Measurements from ENCODE around the gene SPP2. TPM values are rescaled to one million over a fixed set of nuclear protein-coding genes. Genes with fewer than 3 reads are reported as not detected.

The SPP2 gene
- not detected in 2 replicates for total RNA-seq (2014; rRNA removed; shearing (Covaris generic))

DNA sequence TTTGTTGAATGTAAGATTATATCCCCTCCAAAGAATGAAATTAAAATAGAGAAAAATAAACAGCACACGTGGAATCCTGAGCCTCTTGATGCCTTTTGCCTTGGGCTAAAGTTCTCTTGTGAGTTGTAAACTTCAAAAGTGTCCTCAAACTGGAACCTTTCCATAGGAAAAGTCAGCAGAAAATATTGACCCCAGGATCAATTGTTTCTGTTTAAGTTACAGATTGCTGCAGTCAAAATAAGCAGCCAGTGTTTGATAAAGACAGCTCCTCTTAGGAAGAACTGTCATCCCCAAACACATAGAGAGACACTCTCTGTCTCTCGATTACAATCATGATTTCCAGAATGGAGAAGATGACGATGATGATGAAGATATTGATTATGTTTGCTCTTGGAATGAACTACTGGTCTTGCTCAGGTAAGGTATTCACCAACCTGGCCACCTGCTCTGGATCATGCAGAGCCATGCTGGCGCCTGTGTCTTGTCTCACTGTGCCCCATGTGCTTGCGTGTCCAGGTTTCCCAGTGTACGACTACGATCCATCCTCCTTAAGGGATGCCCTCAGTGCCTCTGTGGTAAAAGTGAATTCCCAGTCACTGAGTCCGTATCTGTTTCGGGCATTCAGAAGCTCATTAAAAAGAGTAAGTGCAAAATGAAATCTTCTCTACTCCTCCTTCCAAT lies at the start of gene SPP2:
TSS of gene SPP2 (plus strand) at position 248 of the 681 bp plus-strand sequence. CDS start at position 333, 85 bp downstream.
- peak; percentile 45 for DNase-seq (ENCODE audit: low read depth)

DNA sequence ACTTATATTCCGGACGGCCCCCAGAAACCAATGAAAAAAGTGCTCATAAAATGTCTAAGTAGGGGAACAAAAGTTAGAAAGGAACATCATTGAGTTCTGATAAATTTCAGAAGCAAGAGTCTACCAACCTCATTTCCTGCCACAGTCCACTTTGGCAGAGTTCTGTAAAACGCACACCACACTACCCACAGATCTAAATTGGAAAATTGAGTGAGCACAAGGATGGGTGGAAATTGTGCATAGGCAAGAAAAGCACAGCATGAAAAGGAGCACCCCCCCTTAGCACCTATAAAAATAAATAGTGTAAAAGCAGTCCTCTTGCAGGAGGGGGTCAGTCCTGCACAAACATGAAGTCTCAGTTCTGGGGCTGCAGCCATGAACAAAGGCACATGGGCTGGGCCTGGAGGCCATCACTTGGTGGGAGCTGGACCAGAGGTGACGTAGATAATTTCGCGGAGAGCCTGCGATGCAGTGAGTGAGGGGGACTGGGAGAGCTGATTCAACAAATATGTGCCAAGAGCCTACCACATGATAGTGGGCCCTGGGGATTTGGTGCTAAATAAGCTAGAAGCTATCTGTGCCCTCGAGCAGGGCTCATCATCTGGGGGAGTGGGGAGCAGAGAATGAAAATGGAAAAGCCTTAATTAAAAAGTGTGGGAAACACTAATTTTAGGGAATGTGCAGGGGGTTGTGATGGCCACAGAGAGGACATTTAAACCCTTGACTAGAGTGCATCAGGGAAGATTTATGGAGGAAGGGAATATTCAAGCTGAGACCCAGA lies 48.9 kb upstream of the SPP2 start:
- DNase-seq (ENCODE audit: low read depth) = no peak

DNA sequence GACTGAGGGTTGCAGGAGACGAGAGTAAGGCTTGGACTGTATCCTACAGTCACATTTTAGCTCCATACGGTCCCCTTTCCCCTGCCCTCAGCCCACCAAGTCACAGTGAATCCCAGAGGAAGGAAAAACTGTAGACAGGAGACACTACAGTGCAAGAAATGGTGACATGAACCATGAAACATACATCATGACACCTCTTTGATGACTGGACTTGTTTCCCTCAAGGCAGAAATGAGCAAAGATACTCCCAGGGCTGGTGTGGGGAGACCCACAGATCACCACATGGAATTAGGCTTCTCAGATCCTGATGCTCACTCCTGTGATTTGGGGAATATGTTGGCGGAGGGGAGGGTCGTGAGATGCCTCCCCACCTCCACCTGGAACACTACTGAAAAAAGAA lies 48.2 kb upstream of the SPP2 start:
- DNase-seq (ENCODE audit: low read depth) = peak; percentile 37

- DNase-seq (ENCODE audit: low read depth) = peak; percentile 98
Observed at GRCh38 chr2:234003972-234004617, 46.4 kb upstream of the SPP2 start.

DNA sequence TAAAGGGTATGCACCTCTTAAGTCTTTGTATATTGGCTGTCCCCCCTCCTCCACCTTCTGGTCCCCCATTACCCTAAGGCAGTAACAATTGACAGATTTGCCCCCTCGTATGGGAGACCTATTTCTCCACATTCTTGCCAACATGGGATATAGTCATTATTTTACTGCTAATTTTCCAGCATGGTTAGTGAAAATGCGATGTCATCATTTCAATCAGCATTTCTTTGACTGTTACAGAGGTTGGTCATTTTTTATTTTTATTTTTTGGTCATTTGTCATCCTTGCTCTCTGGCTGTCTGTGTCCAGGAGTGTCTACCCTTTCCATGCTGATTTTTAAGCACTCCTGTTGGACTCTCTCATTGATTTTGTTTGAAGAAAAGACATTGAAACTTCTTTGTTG lies 45.4 kb upstream of the SPP2 start:
- DNase-seq (ENCODE audit: low read depth) = no peak

- DNase-seq (ENCODE audit: low read depth) = no peak
Observed at GRCh38 chr2:234006501-234006900, 44.0 kb upstream of the SPP2 start.

DNA sequence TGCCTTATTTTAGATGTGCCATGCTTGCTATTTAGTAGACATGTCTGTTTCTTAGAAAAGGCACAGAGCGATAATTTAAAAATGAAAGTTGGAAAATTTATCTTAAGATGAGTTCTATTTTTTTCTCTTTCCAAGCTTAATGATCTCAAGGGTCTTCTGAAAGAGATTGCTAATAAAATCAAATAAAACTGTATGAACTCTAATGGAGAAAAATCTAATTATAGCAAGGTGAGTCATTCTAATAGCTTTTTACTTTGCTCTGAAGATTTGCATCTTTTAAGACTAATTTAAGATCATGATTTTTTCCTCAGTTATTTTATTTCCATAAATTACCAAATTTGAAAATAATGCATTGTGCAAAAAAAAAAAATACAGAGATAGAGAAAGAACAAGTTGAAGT lies 36.1 kb upstream of the SPP2 start:
- no peak for DNase-seq (ENCODE audit: low read depth)

GRCh38 chr2:234015861-234016260 lies 34.6 kb upstream of the SPP2 start:
- no peak for DNase-seq (ENCODE audit: low read depth)

- no peak for DNase-seq (ENCODE audit: low read depth)
Observed at GRCh38 chr2:234019896-234020295, 30.6 kb upstream of the SPP2 start.

- no peak for DNase-seq (ENCODE audit: low read depth)
Observed at GRCh38 chr2:234020332-234020731, 30.2 kb upstream of the SPP2 start.

GRCh38 chr2:234022424-234022823 lies 28.1 kb upstream of the SPP2 start:
- DNase-seq (ENCODE audit: low read depth) = no peak

DNA sequence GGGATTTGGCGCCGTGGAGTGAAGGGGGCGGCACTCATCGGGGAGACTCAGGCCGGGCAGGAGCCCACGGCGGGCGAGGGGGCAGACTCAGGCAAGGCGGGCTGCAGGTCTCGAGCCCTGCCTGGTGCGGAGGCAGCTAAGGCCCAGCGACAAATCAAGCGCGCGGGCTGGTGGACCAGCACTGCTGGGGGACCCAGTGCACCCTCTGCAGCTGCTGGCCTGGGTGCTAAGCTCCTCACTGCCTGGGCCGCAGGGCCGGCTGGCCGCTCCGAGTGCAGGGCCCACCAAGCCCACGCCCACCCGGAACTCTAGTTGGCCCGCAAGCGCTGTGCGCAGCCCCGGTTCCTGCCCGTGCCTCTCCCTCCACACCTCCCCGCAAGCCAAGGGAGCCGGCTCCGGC lies 26.2 kb upstream of the SPP2 start:
- DNase-seq (ENCODE audit: low read depth) = no peak

GRCh38 chr2:234025466-234025865 lies 25.0 kb upstream of the SPP2 start:
- peak; percentile 6 for DNase-seq (ENCODE audit: low read depth)

DNA sequence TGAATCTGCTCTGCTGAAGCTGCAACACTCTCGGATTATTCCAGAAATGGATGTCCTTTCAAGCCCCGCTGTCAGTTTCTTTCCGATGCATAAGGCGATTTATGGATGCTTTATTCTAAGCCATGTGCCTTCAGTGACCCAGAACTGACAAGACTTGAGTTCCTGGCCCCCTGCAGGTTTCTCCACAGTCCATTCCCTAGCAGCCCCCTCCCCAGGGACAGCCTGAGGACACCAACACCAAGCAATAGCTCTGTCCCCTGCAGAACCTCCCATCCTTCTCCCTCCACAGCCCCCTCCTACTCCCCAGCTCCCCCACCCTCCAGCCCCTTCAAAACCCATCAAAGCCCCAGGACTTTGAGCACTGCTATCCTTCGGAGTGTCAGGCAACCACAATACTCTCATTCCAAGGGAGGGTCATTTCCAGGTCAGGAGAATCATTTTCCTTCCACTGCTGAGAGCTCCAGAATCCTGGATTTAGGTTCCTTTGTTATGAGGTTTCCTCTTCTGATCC lies 24.6 kb upstream of the SPP2 start:
- peak; percentile 63 for DNase-seq (ENCODE audit: low read depth)

DNA sequence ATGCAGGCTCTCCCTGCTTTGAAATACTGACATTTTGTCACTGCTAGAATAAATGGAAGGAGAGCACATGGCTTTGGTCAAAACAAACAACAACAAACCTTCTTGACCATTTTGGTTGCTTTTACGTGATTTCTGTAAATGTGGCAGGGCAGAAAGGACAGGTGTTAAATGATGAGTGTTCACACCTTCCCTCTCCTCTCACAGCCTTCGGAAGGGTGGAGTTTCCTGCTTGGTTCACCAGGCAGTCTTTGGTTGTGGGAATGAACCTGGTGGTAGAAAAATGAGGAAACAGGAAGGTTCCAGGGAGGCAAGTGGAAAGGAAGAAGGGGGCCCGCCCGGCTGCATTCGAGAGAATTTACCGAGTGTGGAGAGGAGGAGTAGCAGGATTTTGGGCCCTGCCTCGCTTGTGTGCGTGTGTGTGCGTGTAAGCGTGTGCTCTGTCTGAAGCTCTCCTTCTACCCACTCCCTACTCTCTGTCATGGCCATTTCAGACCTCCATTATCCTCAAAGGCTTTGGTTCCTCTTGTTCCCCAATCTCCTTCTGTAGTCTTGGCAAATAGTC lies 23.7 kb upstream of the SPP2 start:
- DNase-seq (ENCODE audit: low read depth) = no peak

DNA sequence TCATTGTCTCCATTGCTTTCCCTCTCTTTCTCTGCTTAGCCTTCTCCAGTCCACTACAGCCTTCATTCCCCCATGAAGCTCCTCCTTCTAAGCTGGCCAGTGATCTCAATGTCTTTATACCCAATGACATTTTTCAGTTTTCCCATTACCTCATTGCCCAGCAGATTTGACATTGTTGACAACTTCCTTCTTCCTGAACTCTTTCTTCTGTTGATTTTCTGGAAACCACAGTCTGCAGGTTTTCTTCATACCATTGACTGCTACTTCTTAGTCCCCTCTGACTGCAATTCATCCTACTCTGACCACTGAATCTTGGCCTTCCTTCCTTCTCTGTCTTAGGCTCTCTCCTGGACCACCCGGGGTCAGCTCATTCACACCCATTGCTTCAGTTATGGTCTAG lies 22.9 kb upstream of the SPP2 start:
- DNase-seq (ENCODE audit: low read depth) = no peak

GRCh38 chr2:234029150-234029733 lies 21.3 kb upstream of the SPP2 start:
- DNase-seq (ENCODE audit: low read depth) = peak; percentile 14

GRCh38 chr2:234031207-234031606 lies 19.3 kb upstream of the SPP2 start:
- peak; percentile 29 for DNase-seq (ENCODE audit: low read depth)

GRCh38 chr2:234032279-234032856 lies 18.1 kb upstream of the SPP2 start:
- DNase-seq (ENCODE audit: low read depth) = peak; percentile 61

DNA sequence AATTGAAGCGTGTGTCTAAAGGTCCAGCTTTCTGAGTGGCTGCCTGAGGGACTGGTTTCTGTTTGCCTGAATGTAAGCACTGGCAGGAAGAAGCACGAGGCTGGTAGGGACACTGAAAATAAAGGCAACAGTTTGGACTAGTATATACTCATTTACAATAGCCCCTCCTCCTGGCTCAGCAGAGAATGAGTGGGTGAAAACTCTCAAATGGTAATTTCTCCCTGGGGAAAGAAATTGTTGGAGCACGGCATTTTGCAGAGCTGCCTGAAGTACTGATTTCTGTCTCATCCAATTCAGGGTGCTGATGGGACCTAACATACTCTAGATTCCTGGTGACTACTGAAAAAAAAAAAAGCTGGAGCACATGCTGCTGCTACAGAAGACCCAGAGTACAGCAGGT lies 17.3 kb upstream of the SPP2 start:
- DNase-seq (ENCODE audit: low read depth) = peak; percentile 16

- no peak for DNase-seq (ENCODE audit: low read depth)
Observed at GRCh38 chr2:234033885-234034284, 16.6 kb upstream of the SPP2 start.
